Heart left ventricle (tissue), 16 donors: ENCODE measurements around the gene HRG. TPM values are rescaled to one million over a fixed set of nuclear protein-coding genes. Genes with fewer than 3 reads are reported as not detected.

Experiments
- ATAC-seq, 4 donors: fragments of 200-7000 bp; cut with Tn5 transposase; one replicate each; pipeline ENCODE4 v1.9.1; 2020 to 2022; ENCODE audit warnings: moderate library complexity in 4 of 4, mild to moderate bottlenecking in 3 of 4, moderate number of reproducible peaks in 1 of 4
- DNase-seq, 5 donors: peaks; one replicate each; pipeline ENCODE4 v3.0.0-alpha.2; 2020
- H3K27ac ChIP-seq, 12 donors: fragments of 200-600 bp; sonication (generic) in 4 of 12; one replicate each; pipeline versions ENCODE4 v1.5.0 to v1.8.0; 2016 to 2022; ENCODE audit warnings: mild to moderate bottlenecking in 2 of 12
- H3K27me3 ChIP-seq, 9 donors: fragments of 200-600 bp; sonication (generic) in 2 of 9; one replicate each; pipeline versions ENCODE4 v1.5.1 to v1.8.0; 2016 to 2022; ENCODE audit warnings: mild to moderate bottlenecking in 3 of 9
- H3K36me3 ChIP-seq, 9 donors: fragments of 200-600 bp; sonication (generic) in 2 of 9; one replicate each; pipeline versions ENCODE4 v1.5.0 to v1.8.0; 2018 to 2022; ENCODE audit warnings: mild to moderate bottlenecking in 2 of 9
- H3K4me1 ChIP-seq, 12 donors: fragments of 200-600 bp; sonication (generic) in 4 of 12; one replicate each; pipeline versions ENCODE4 v1.5.0 to v1.8.0; 2016 to 2022; ENCODE audit warnings: mild to moderate bottlenecking in 3 of 12
- H3K4me3 ChIP-seq, 12 donors: fragments of 200-600 bp; sonication (generic) in 4 of 12; one replicate each; pipeline versions ENCODE4 v1.5.0 to v1.8.0; 2017 to 2022; ENCODE audit warnings: mild to moderate bottlenecking in 9 of 12, moderate library complexity in 4 of 12
- H3K9me3 ChIP-seq, 12 donors: fragments of 200-600 bp; sonication (generic) in 4 of 12; one replicate each; pipeline versions ENCODE4 v1.5.0 to v1.8.0; 2016 to 2022; ENCODE audit warnings: mild to moderate bottlenecking in 1 of 12
- POLR2A ChIP-seq, 2 donors: fragments of 450-650 bp; IDR thresholded peaks; one replicate each; pipeline ENCODE4 v1.6.1; 2017; ENCODE audit warnings: antibody characterized with exemption in 2 of 2, mild to moderate bottlenecking in 2 of 2, moderate library complexity in 2 of 2
- WGBS, 4 donors: extraction: QIAGEN DNeasy Blood & Tissue Kit in 2 of 4; methylation state at CpG; one replicate each; pipeline versions ENCODE4 v1.1.5 to v1.1.7; 2013 to 2018; 5-methylcytosine and 5-hydroxymethylcytosine counted together
- intact Hi-C, 10 donors: fragments of 100-400 bp; cut with DNase I; formaldehyde crosslinking; loops; one replicate each; pipeline versions ENCODE4 v1.11.1 to v1.14.2; 2022
- polyA plus RNA-seq, 2 donors: library from polyadenylated mRNA; stranded (reverse); fragments of 200-250 nt; gene quantifications; one replicate each; pipeline ENCODE4 v1.2.3, GENCODE V29; 2013
- total RNA-seq, 9 donors: library from RNA; depleted of rRNA in 2 of 9; stranded (reverse); fragments of >200 nt in 2 of 9; fragmentation: NEBNext Ultra II Directional in 3 of 9; extraction: Animal tissue kit (Norgen Biotek cat#: 25700) in 3 of 9; gene quantifications; one replicate each; pipeline versions ENCODE4 v1.1.0 to v1.2.4, GENCODE V29; 2016 to 2023
- TF ChIP-seq, protein P1 (sequence below), 12 donors: fragments of 200-600 bp; sonication (generic) in 4 of 12; IDR thresholded peaks; one replicate each; pipeline versions ENCODE4 v1.5.0 to v1.8.0; 2018 to 2022; ENCODE audit warnings: antibody characterized with exemption in 12 of 12, mild to moderate bottlenecking in 5 of 12
- donor health status: ischemic (EF 13 %, LVEDD 7.1; RV severe dilation, severe dysfunction).
- donor health status: healthy with polysubstance abuse.
- donor health status: DM: no; HTN: yes; CAD: no.
- donor health status: DM: no; HTN: no; CAD: no.
- donor health status: ischemic (EF 25% LVEDD 6.9; RV normal size, moderate dysfunction).
- donor health status: ischemic (EF 25% LVEDD 5.7; RV mildly dilated, moderate dysfunction).
- donor health status: healthy.
- donor health status: DM: yes; HTN: yes; CAD: no.
- donor health status: ischemic (EF 35%, LVEDD 5.7; RV mildly dilated, moderate dysfunction).
- donor health status: nonischemic (EF 11% LVEDD 7.7; RV severe dilation, severe dysfunction).
- donor health status: DM: yes; HTN: yes; CAD: no.
- donor health status: PGD.
- donor health status: ischemic (EF 29% LVEDD 5.4; RV normal size, mild dysfunction).
- donor health status: nonischemic (EF 23%, LVEDD 6.1; RV moderate dilation, normal function).

HRG gene
- total and polyA plus RNA-seq, 11 donors: 0.04 TPM; not detected in 10

GRCh38 chr3:186618318-186618938 lies 47.4 kb upstream of the HRG start:
- Histone ChIP-seq H3K9me3 (no peaks in the 10 kb centered on the region), H3K4me1 (peaks cover 0 to 19% (median 4%) of the 10 kb centered on the region in 12 donors), H3K36me3 (no peaks in the 10 kb centered on the region), H3K27me3 (peaks cover 0 to 37% (median 0%) of the 10 kb centered on the region in 9 donors), H3K4me3 (no peak overlapping the region), H3K27ac (no peak overlapping the region)
- no peak for DNase-seq
- 82 to 95% (median 88%) methylated on average over 8 of the region's 8 CpGs for WGBS, 4 donors
- no peak for TF ChIP-seq POLR2A (IDR thresholded peaks at IDR 0.05)
- TF ChIP-seq, protein P1, sequence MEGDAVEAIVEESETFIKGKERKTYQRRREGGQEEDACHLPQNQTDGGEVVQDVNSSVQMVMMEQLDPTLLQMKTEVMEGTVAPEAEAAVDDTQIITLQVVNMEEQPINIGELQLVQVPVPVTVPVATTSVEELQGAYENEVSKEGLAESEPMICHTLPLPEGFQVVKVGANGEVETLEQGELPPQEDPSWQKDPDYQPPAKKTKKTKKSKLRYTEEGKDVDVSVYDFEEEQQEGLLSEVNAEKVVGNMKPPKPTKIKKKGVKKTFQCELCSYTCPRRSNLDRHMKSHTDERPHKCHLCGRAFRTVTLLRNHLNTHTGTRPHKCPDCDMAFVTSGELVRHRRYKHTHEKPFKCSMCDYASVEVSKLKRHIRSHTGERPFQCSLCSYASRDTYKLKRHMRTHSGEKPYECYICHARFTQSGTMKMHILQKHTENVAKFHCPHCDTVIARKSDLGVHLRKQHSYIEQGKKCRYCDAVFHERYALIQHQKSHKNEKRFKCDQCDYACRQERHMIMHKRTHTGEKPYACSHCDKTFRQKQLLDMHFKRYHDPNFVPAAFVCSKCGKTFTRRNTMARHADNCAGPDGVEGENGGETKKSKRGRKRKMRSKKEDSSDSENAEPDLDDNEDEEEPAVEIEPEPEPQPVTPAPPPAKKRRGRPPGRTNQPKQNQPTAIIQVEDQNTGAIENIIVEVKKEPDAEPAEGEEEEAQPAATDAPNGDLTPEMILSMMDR (IDR thresholded peaks at IDR 0.05): no peak
- intact Hi-C loops: loop anchor here (2.0 to 10.0 kb wide), 8 partner anchors 134 to 1096 kb away; no protein-coding TSS in a partner anchor
- no peak for ATAC-seq

DNA sequence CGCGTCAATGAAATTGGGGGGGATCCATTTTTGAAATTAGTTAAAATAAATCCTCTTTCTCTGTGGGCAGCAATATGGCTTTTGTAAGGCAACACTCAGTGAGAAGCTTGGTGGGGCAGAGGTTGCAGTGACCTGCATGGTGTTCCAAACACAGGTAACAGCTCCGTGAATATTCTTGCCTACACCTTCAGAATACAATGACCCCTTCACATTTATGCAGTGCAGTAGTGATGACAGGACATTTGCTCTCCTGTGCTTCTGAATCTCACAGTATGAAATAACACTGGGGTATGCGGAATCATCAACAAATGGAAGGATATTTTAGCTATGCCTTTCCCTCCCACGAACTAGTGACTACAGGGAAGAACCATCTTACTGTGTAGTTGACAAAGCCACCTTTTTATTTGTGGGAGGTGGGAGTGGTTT lies 46.0 kb upstream of the HRG start:
- Histone ChIP-seq H3K4me1 (peaks cover 0 to 16% (median 4%) of the 10 kb centered on the region in 12 donors), H3K27ac (no peak overlapping the region), H3K36me3 (no peaks in the 10 kb centered on the region), H3K9me3 (no peaks in the 10 kb centered on the region), H3K27me3 (peaks cover 0 to 29% (median 0%) of the 10 kb centered on the region in 9 donors), H3K4me3 (no peak overlapping the region)
- intact Hi-C loops: loop anchor here (2.0 to 10.0 kb wide), 8 partner anchors 133 to 1095 kb away; no protein-coding TSS in a partner anchor
- WGBS, 4 donors: 88 to 90% (median 89%) methylated on average over 5 of the region's 5 CpGs
- ATAC-seq (no peak), DNase-seq (no peak)
- no peak for TF ChIP-seq POLR2A (IDR thresholded peaks at IDR 0.05)
- TF ChIP-seq, protein P1 (IDR thresholded peaks at IDR 0.05): no peak

DNA sequence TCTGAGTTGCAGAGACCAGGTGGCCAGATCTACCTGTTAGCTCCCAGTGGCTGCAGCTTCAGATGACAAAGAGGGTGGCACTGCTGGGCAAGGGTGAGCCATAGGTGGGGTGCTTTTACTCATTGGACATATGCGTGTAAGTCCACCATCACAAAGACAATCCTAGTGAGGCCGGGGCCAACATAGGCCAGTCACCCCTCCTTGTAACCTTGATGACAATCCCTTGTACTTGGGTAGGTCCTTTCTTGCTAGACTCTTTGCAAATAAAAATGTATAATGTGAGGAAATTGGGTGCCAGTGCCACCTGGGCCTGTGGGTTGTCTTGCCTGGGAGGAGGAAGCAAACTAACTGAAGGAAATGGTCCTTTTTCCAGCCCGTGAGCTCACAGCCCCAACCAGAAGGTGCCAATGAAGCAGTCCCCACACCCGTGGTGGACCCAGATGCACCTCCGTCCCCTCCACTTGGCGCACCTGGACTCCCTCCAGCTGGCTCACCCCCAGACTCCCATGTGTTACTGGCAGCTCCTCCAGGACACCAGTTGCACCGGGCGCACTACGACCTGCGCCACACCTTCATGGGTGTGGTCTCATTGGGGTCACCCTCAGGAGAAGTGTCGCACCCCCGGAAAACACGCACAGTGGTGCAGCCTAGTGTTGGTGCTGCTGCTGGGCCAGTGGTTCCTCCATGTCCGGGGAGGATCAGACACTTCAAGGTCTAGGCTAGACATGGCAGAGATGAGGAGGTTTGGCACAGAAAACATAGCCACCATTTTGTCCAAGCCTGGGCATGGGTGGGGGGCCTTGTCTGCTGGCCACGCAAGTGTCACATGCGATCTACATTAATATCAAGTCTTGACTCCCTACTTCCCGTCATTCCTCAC lies 45.4 kb upstream of the HRG start:
- H3K27me3 ChIP-seq: peaks cover 0 to 27% (median 0%) of the 10 kb centered on the region in 9 donors
- ATAC-seq: no peak
- TF ChIP-seq, protein P1 (IDR thresholded peaks at IDR 0.05): no peak
- TF ChIP-seq POLR2A (IDR thresholded peaks at IDR 0.05): no peak
- DNase-seq: no peak
- no peaks in the 10 kb centered on the region for H3K36me3 ChIP-seq
- H3K9me3 ChIP-seq: no peaks in the 10 kb centered on the region
- H3K4me1 ChIP-seq: peaks cover 0 to 10% (median 1%) of the 10 kb centered on the region in 12 donors
- 80 to 91% (median 84%) methylated on average over 15 to 17 of the region's 17 CpGs for WGBS, 4 donors
- no peak overlapping the region for H3K27ac ChIP-seq
- no peak overlapping the region for H3K4me3 ChIP-seq
- intact Hi-C loops: no loop called here
